GM12878 (cell line): ENCODE data around the gene MYO19.

ENCODE experiments used
- CEBPB ChIP-seq, 2 experiments: fragments of 150-350 bp in 1 of 2; IDR thresholded peaks; 2 replicates each; pipeline ENCODE4 v1.6.1; 2012 to 2014; ENCODE audit warnings: low read depth in 2 of 2, low read length in 2 of 2, borderline replicate concordance in 1 of 2, inconsistent platforms in 1 of 2
- CREB1 ChIP-seq: IDR thresholded peaks from 2 replicates; pipeline ENCODE4 v1.6.1; 2012; ENCODE audit warnings: low read depth, mild to moderate bottlenecking, inconsistent platforms
- EZH2 ChIP-seq: IDR thresholded peaks from 2 replicates; pipeline ENCODE4 v1.6.1; 2012; ENCODE audit warnings: low read depth, mild to moderate bottlenecking, control low read depth, inconsistent platforms, low read length, borderline replicate concordance; ENCODE audit not compliant: control insufficient read depth
- FOXM1 ChIP-seq: IDR thresholded peaks from 2 replicates; pipeline ENCODE4 v1.6.1; 2012; ENCODE audit warnings: low read depth, mild to moderate bottlenecking, inconsistent platforms, low read length, moderate library complexity
- HDAC6 ChIP-seq: fragments of 200-600 bp; sonication (generic); IDR thresholded peaks from one replicate; pipeline ENCODE4 v1.8.0; 2017; ENCODE audit warnings: antibody characterized with exemption; ENCODE audit not compliant: unreplicated experiment
- NFYB ChIP-seq: IDR thresholded peaks from 2 replicates; pipeline ENCODE4 v1.6.1; 2011; ENCODE audit warnings: low read depth, mild to moderate bottlenecking, low read length, improper control_type of control experiment, moderate library complexity; ENCODE audit not compliant: insufficient read depth
- POLR2A ChIP-seq: IDR thresholded peaks from 2 replicates; pipeline ENCODE4 v1.6.1; 2011; ENCODE audit warnings: low read depth, mild to moderate bottlenecking, low read length
- POLR2AphosphoS5 ChIP-seq: IDR thresholded peaks from 2 replicates; pipeline ENCODE4 v1.6.1; 2011; ENCODE audit warnings: mild to moderate bottlenecking, low read length, inconsistent platforms
- SUZ12 ChIP-seq: fragments of 200-600 bp; sonication (generic); IDR thresholded peaks from one replicate; pipeline ENCODE4 v1.6.1; 2018; ENCODE audit warnings: antibody characterized with exemption, mild to moderate bottlenecking; ENCODE audit not compliant: unreplicated experiment
- ZNF207 ChIP-seq: fragments of 450-650 bp; IDR thresholded peaks from 2 replicates; pipeline ENCODE4 v1.6.1; 2014; ENCODE audit warnings: antibody characterized with exemption, mild to moderate bottlenecking, borderline replicate concordance
- TF ChIP-seq, protein P1 (sequence below), 3 experiments: IDR thresholded peaks in 2 of 3; conservative IDR thresholded peaks in 1 of 3; 2 replicates each; pipeline ENCODE4 v1.5.1; 2011; ENCODE audit warnings: low read depth in 3 of 3, low read length in 3 of 3, mild to moderate bottlenecking in 3 of 3, control low read depth in 2 of 3, moderate library complexity in 2 of 3, inconsistent platforms in 1 of 3, mixed read lengths in 1 of 3; ENCODE audit not compliant: control insufficient read depth in 2 of 3, insufficient read depth in 1 of 3; ENCODE audit errors: extremely low read depth in 1 of 3
- TF ChIP-seq, protein P2 (sequence below): IDR thresholded peaks from 2 replicates; pipeline ENCODE4 v1.6.1; 2011; ENCODE audit warnings: borderline replicate concordance, low read depth, mild to moderate bottlenecking, moderate library complexity, mixed read lengths, low read length; ENCODE audit not compliant: insufficient read depth; ENCODE audit errors: extremely low read length
- TF ChIP-seq, protein P3 (sequence below): fragments of 450-650 bp; IDR thresholded peaks from 2 replicates; pipeline ENCODE4 v1.6.1; 2018; ENCODE audit warnings: borderline replicate concordance, mild to moderate bottlenecking; ENCODE audit not compliant: partially characterized antibody

DNA sequence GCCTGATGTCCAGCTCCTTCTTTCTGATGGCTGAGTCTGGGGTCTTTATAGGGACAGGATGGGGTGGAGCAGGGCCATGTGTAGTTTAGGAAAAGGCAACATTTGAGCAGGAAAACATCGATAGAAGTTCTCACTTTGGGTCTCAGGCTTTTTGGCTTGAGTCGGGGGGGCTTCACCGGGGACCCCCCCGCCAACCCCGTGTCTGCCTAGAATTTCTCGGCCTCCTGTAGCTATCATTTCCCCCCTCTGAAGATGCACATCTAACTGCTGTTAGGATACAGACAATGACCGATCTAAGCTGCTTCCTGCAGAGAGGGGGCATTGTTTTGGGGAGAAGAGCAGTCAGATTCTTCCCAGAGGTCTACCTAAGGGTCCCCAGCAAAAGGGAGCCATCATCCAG is 64.9 kb downstream of the MYO19 start:
- TF ChIP-seq EZH2 (no peak), CREB1 (no peak), CEBPB (IDR thresholded peaks at IDR 0.05; ENCODE audit: borderline replicate concordance in 1 of 2, low read depth in 2 of 2, low read length in 2 of 2) (no peak), POLR2A (no peak), FOXM1 (no peak), HDAC6 (no peak), POLR2AphosphoS5 (no peak), SUZ12 (no peak), NFYB (no peak), ZNF207 (no peak)
- TF ChIP-seq, protein P1, sequence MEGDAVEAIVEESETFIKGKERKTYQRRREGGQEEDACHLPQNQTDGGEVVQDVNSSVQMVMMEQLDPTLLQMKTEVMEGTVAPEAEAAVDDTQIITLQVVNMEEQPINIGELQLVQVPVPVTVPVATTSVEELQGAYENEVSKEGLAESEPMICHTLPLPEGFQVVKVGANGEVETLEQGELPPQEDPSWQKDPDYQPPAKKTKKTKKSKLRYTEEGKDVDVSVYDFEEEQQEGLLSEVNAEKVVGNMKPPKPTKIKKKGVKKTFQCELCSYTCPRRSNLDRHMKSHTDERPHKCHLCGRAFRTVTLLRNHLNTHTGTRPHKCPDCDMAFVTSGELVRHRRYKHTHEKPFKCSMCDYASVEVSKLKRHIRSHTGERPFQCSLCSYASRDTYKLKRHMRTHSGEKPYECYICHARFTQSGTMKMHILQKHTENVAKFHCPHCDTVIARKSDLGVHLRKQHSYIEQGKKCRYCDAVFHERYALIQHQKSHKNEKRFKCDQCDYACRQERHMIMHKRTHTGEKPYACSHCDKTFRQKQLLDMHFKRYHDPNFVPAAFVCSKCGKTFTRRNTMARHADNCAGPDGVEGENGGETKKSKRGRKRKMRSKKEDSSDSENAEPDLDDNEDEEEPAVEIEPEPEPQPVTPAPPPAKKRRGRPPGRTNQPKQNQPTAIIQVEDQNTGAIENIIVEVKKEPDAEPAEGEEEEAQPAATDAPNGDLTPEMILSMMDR (IDR thresholded peaks at IDR 0.05 in 2 of 3, conservative IDR thresholded peaks at IDR 0.05 in 1 of 3; ENCODE audit: control insufficient read depth in 2 of 3, extremely low read depth in 1 of 3, insufficient read depth in 1 of 3, low read depth in 3 of 3, low read length in 3 of 3) = no peak
- TF ChIP-seq, protein P2, sequence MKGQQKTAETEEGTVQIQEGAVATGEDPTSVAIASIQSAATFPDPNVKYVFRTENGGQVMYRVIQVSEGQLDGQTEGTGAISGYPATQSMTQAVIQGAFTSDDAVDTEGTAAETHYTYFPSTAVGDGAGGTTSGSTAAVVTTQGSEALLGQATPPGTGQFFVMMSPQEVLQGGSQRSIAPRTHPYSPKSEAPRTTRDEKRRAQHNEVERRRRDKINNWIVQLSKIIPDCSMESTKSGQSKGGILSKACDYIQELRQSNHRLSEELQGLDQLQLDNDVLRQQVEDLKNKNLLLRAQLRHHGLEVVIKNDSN = no peak
- TF ChIP-seq, protein P3, sequence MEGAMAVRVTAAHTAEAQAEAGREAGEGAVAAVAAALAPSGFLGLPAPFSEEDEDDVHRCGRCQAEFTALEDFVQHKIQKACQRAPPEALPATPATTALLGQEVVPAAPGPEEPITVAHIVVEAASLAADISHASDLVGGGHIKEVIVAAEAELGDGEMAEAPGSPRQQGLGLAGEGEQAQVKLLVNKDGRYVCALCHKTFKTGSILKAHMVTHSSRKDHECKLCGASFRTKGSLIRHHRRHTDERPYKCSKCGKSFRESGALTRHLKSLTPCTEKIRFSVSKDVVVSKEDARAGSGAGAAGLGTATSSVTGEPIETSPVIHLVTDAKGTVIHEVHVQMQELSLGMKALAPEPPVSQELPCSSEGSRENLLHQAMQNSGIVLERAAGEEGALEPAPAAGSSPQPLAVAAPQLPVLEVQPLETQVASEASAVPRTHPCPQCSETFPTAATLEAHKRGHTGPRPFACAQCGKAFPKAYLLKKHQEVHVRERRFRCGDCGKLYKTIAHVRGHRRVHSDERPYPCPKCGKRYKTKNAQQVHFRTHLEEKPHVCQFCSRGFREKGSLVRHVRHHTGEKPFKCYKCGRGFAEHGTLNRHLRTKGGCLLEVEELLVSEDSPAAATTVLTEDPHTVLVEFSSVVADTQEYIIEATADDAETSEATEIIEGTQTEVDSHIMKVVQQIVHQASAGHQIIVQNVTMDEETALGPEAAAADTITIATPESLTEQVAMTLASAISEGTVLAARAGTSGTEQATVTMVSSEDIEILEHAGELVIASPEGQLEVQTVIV = no peak
